Endodermal cell (in vitro differentiated cells): Measurements from ENCODE around the gene VEGFA. TPM values are rescaled to one million over a fixed set of nuclear protein-coding genes. Genes with fewer than 3 reads are reported as not detected.

ENCODE experiments used
- DNase-seq: peaks from one replicate; pipeline ENCODE4 v3.0.0-alpha.2; 2017
- H3K27ac ChIP-seq: 2 replicates; pipeline ENCODE4 v1.5.1; 2013; ENCODE audit warnings: mild to moderate bottlenecking, low read depth, low read length, moderate library complexity
- H3K27me3 ChIP-seq: 2 replicates; pipeline ENCODE4 v1.6.1; 2013; ENCODE audit warnings: mild to moderate bottlenecking, low read length, moderate library complexity; ENCODE audit not compliant: insufficient read depth, control insufficient read depth, poor library complexity, severe bottlenecking
- H3K36me3 ChIP-seq: 2 replicates; pipeline ENCODE4 v1.7.0; 2013; ENCODE audit warnings: mild to moderate bottlenecking, low read length, moderate library complexity; ENCODE audit not compliant: control insufficient read depth, insufficient read depth
- H3K4me1 ChIP-seq: one replicate; pipeline ENCODE4 v1.7.0; 2013; ENCODE audit warnings: low read length; ENCODE audit not compliant: control insufficient read depth, insufficient read depth
- H3K4me3 ChIP-seq: 2 replicates; pipeline ENCODE4 v1.5.1; 2013; ENCODE audit warnings: mild to moderate bottlenecking, low read length, moderate library complexity
- H3K9ac ChIP-seq: 2 replicates; pipeline ENCODE4 v1.6.1; 2013; ENCODE audit warnings: mild to moderate bottlenecking, low read length, moderate library complexity; ENCODE audit not compliant: poor library complexity, severe bottlenecking; ENCODE audit errors: extremely low read depth
- H3K9me3 ChIP-seq: 2 replicates; pipeline ENCODE4 v1.6.1; 2013; ENCODE audit warnings: mild to moderate bottlenecking, low read length, moderate library complexity; ENCODE audit not compliant: control insufficient read depth
- H3K27ac Mint-ChIP-seq: 2 replicates; pipeline ENCODE4 v1.8.0; 2020; ENCODE audit warnings: mixed read lengths
- H3K27me3 Mint-ChIP-seq: 2 replicates; pipeline ENCODE4 v1.8.0; 2021; ENCODE audit warnings: mild to moderate bottlenecking, mixed read lengths; ENCODE audit not compliant: insufficient read depth
- H3K36me3 Mint-ChIP-seq: 2 replicates; pipeline ENCODE4 v1.8.0; 2020; ENCODE audit warnings: low read depth, mixed read lengths
- H3K4me1 Mint-ChIP-seq: 2 replicates; pipeline ENCODE4 v1.8.0; 2020; ENCODE audit warnings: mixed read lengths
- H3K4me3 Mint-ChIP-seq: 2 replicates; pipeline ENCODE4 v1.8.0; 2020; ENCODE audit warnings: mild to moderate bottlenecking, moderate library complexity, mixed read lengths
- H3K9me3 Mint-ChIP-seq: 2 replicates; pipeline ENCODE4 v1.8.0; 2020; ENCODE audit warnings: mild to moderate bottlenecking, mixed read lengths
- CTCF ChIP-seq: fragments of 200-600 bp; sonication (generic); conservative IDR thresholded peaks from 2 replicates; pipeline ENCODE4 v1.5.0; 2021; ENCODE audit warnings: antibody characterized with exemption, mild to moderate bottlenecking
- WGBS, 2 experiments: methylation state at CpG; one replicate each; pipeline versions ENCODE4 v1.1.5 to v1.1.7; 2013; ENCODE audit warnings: missing lambda C conversion rate in 2 of 2, mixed read lengths in 1 of 2; ENCODE audit not compliant: insufficient coverage in 1 of 2, insufficient read length in 1 of 2; 5-methylcytosine and 5-hydroxymethylcytosine counted together
- total RNA-seq, 2 donors: library from RNA; stranded (reverse); fragmentation: NEBNext Ultra II Directional in 1 of 2; extraction: Animal tissue kit (Norgen Biotek cat#: 25700) in 1 of 2; gene quantifications; 2 replicates in 1 of 2; 3 replicates in 1 of 2; pipeline ENCODE4 v1.2.1, GENCODE V29; 2021

VEGFA gene
- total RNA-seq, 2 donors from 2014 or later = 163 to 254 TPM

GRCh38 chr6:43834528-43835155, 64.6 kb downstream of the VEGFA start:
- Mint-ChIP-seq H3K27me3 (no peaks in the 10 kb centered on the region), H3K4me3 (no peak overlapping the region), H3K27ac (no peak overlapping the region), H3K9me3 (no peaks in the 10 kb centered on the region), H3K4me1 (peaks cover 60% of the 10 kb centered on the region), H3K36me3 (no peaks in the 10 kb centered on the region)
- TF ChIP-seq CTCF = no peak
- Histone ChIP-seq H3K4me3 (no peak overlapping the region), H3K36me3 (no peaks in the 10 kb centered on the region), H3K9me3 (no peaks in the 10 kb centered on the region), H3K27ac (peak overlapping the region; percentile 35), H3K27me3 (no peaks in the 10 kb centered on the region), H3K4me1 (peaks cover 21% of the 10 kb centered on the region), H3K9ac (no peak overlapping the region)
- 69 to 84% methylated on average over 2 to 3 of the region's 5 CpGs for WGBS, 2 experiments
- no peak for DNase-seq

- Histone ChIP-seq H3K27ac (no peak overlapping the region), H3K36me3 (no peaks in the 10 kb centered on the region), H3K9me3 (no peaks in the 10 kb centered on the region), H3K27me3 (no peaks in the 10 kb centered on the region), H3K4me3 (no peak overlapping the region), H3K4me1 (peaks cover 20% of the 10 kb centered on the region), H3K9ac (no peak overlapping the region)
- Mint-ChIP-seq H3K27ac (no peak overlapping the region), H3K36me3 (no peaks in the 10 kb centered on the region), H3K4me1 (peaks cover 59% of the 10 kb centered on the region), H3K27me3 (no peaks in the 10 kb centered on the region), H3K4me3 (no peak overlapping the region), H3K9me3 (no peaks in the 10 kb centered on the region)
- 79 to 86% methylated on average over 4 to 8 of the region's 8 CpGs for WGBS, 2 experiments
- no peak for DNase-seq
- TF ChIP-seq CTCF = no peak
Measured at GRCh38 chr6:43835872-43836419, 65.9 kb downstream of the VEGFA start.

Other genes with a start within 250 kb of the VEGFA start
- gene XPO5, start 194.2 kb upstream of the VEGFA start, total RNA-seq = 10 to 100 TPM; 70.8 to 74.3 TPM
- gene POLH, start 194.0 kb upstream of the VEGFA start, total RNA-seq = 10 to 100 TPM; 11.2 to 18.8 TPM
- gene GTPBP2, start 140.9 kb upstream of the VEGFA start, total RNA-seq = 10 to 100 TPM; 87.9 to 90.6 TPM
- 10 to 100 TPM; 32.7 to 41.5 TPM for gene MAD2L1BP, start 134.4 kb upstream of the VEGFA start, total RNA-seq
- under 1 TPM; 0.44 to 0.64 TPM for gene RSPH9, start 125.2 kb upstream of the VEGFA start, total RNA-seq
- 10 to 100 TPM; 53.6 to 58.8 TPM for gene MRPS18A, start 82.4 kb upstream of the VEGFA start, total RNA-seq